Naive thymus-derived CD8-positive, alpha-beta T cell (primary cell): ENCODE measurements around the gene IL18RAP. TPM values are rescaled to one million over a fixed set of nuclear protein-coding genes. Genes with fewer than 3 reads are reported as not detected.
A peak's percentile ranks its signal among the peaks of the same experiment; 100 is the strongest.

Experiments used
- ATAC-seq, 2 donors: fragments of 150-1000 bp; cut with Tn5 transposase in 1 of 2; sonication (Bioruptor Pico), chemical (Tn5 transposase) in 1 of 2; 1 replicate in 1 of 2; 2 replicates in 1 of 2; pipeline ENCODE4 v1.10.0; 2021; ENCODE audit warnings: mild to moderate bottlenecking in 2 of 2, moderate library complexity in 2 of 2
- POLR2A ChIA-PET: fragments of 350-600 bp; sonication (Branson Sonifier 250); formaldehyde crosslinking; loops from one replicate; lab custom pipeline; 2021; ENCODE audit warnings: antibody characterized with exemption; lab: Charles Lee
- DNase-seq, 10 donors: peaks; one replicate each; pipeline versions ENCODE4 v3.0.0 to v3.0.0-alpha.2; 2020 to 2022
- H3K27ac Mint-ChIP-seq, 10 donors: one replicate each; pipeline ENCODE4 v1.8.0; 2020 to 2022; ENCODE audit warnings: mild to moderate bottlenecking in 10 of 10, mixed read lengths in 10 of 10, moderate library complexity in 4 of 10, inconsistent platforms in 1 of 10
- H3K27me3 Mint-ChIP-seq, 5 donors: one replicate each; pipeline ENCODE4 v1.8.0; 2021 to 2022; ENCODE audit warnings: mixed read lengths in 5 of 5
- H3K36me3 Mint-ChIP-seq, 3 donors: one replicate each; pipeline ENCODE4 v1.8.0; 2020 to 2022; ENCODE audit warnings: mixed read lengths in 3 of 3, mild to moderate bottlenecking in 2 of 3, inconsistent platforms in 1 of 3
- H3K4me1 Mint-ChIP-seq, 4 donors: one replicate each; pipeline ENCODE4 v1.8.0; 2021 to 2022; ENCODE audit warnings: mixed read lengths in 4 of 4
- H3K4me3 Mint-ChIP-seq, 10 donors: one replicate each; pipeline ENCODE4 v1.8.0; 2020 to 2022; ENCODE audit warnings: mild to moderate bottlenecking in 10 of 10, mixed read lengths in 10 of 10, moderate library complexity in 6 of 10, inconsistent platforms in 1 of 10
- H3K9me3 Mint-ChIP-seq, 9 donors: one replicate each; pipeline ENCODE4 v1.8.0; 2020 to 2022; ENCODE audit warnings: mixed read lengths in 9 of 9, mild to moderate bottlenecking in 3 of 9, inconsistent platforms in 1 of 9, moderate library complexity in 1 of 9
- polyA plus RNA-seq, 3 donors: library from polyadenylated mRNA; unstranded; fragments of 300-500 nt; fragmentation: Illumina TruSeq; gene quantifications; one replicate each; pipeline ENCODE4 v1.2.3, GENCODE V29; 2021
- total RNA-seq, 8 experiments: library from RNA in 2 of 8; stranded (reverse) in 2 of 8; gene quantifications; one replicate each; pipeline ENCODE4 v1.2.3 and lab custom pipeline; 2021 to 2026

IL18RAP gene
- total and polyA plus RNA-seq, 5 experiments from 2014 or later = 0.14 to 2.1 (median 1.5) TPM; not detected in 1

DNA sequence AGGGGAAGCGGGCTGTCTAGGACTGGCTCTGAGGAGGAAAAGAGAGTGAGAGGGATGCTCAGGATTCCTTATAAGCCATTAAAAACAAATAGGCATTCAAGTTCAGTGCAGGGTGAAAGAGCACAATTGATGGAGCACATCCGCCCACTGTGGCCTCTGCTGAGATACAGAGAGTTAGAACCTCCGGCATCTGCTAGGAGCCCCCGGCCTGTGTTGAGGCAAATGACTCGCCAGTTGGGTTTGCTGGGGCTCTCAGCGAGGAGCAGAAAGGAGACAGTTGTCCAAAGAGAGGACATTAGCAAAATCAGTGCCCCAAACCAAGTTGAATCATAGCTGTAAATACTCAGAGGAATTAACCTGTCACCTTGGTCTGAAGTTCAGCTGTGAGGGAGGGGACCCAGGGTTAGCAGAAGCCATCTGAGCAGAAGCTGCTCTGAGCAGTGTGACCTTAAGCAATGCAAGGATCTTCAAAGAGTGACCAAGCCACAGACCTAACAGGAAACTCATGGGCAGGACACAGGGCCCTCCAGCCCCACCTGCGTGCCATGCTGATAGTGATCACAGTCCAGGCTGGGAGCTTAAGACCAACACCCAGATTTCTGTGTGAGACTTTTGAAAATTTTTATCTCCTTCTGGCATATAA lies 23.3 kb upstream of the IL18RAP start:
- Mint-ChIP-seq H3K27me3 (no peaks in the 10 kb centered on the region), H3K27ac (no peak overlapping the region), H3K4me3 (no peak overlapping the region), H3K36me3 (no peaks in the 10 kb centered on the region), H3K4me1 (peaks cover 1 to 26% (median 12%) of the 10 kb centered on the region in 4 donors), H3K9me3 (no peaks in the 10 kb centered on the region)
- POLR2A ChIA-PET = no interaction called here
- DNase-seq = no peak
- no peak for ATAC-seq

DNA sequence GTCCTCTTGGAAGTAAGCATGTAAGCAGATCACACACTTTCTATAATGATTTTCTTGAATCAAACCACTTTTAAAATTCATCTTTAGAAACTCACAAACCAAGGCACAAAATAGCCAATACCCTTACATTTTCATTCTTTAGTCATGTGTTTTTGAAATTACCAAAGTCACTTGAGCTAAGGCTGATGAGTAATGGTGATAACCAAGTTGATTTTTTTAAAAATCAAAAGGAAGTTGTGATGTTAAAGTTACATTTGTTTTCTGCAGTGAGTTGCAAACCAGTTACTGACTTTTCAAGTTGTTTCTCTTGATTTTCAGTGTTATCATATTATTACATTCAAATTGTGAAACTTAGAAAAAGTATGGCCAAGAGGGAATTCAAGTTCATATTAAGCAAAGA lies 21.5 kb upstream of the IL18RAP start:
- H3K36me3 Mint-ChIP-seq = no peaks in the 10 kb centered on the region
- DNase-seq (no peak), ATAC-seq (no peak)
- H3K4me3 Mint-ChIP-seq = no peak overlapping the region
- POLR2A ChIA-PET = no interaction called here
- H3K27me3 Mint-ChIP-seq = no peaks in the 10 kb centered on the region
- no peaks in the 10 kb centered on the region for H3K9me3 Mint-ChIP-seq
- H3K4me1 Mint-ChIP-seq = peaks cover 1 to 26% (median 12%) of the 10 kb centered on the region in 4 donors
- peak overlapping the region in 1 of 10 donors; percentile 30 for H3K27ac Mint-ChIP-seq

DNA sequence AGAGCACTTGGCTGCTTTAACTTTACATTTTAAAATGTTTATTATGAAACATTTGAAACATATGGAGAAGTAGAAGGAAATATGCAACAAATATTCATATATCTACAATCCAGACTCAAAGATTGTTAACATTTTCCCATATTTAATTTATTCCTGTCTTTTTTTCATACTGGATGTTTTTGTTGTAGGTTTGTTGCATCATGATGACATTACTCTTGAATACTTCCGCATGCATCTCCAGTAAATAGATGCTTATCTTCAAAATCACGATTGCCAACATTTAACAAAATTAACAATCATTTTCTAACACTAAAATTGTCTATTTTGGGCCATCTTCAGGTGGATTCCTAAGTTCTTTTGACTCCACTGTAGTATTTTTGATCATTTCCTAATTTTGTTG lies 21.1 kb upstream of the IL18RAP start:
- H3K4me3 Mint-ChIP-seq = no peak overlapping the region
- POLR2A ChIA-PET = no interaction called here
- no peaks in the 10 kb centered on the region for H3K36me3 Mint-ChIP-seq
- peak overlapping the region in 1 of 10 donors; percentile 30 for H3K27ac Mint-ChIP-seq
- H3K27me3 Mint-ChIP-seq = no peaks in the 10 kb centered on the region
- DNase-seq (no peak), ATAC-seq (no peak)
- no peaks in the 10 kb centered on the region for H3K9me3 Mint-ChIP-seq
- H3K4me1 Mint-ChIP-seq = peaks cover 1 to 26% (median 12%) of the 10 kb centered on the region in 4 donors

DNA sequence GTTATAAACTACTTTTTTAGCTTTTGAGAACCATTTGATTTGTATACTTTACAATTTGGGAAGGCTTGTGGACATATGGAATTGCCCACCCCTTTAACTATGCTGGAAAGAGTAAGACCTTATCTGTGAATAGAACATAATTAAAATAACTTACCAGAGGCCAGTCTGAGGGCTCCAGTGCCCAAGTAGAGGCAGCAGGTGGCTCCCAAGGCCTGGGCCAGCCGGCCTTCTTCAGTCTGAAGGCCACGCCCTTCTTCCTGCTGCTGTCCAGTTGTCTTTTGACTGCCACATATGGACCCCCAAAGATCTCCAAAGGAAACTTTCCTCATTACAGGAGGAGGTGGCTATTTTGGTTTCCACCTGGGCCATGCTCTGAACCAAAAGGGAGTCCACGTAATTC lies 12.0 kb upstream of the IL18RAP start:
- Mint-ChIP-seq H3K36me3 (peaks cover 0 to 3% (median 0%) of the 10 kb centered on the region in 3 donors), H3K27me3 (no peaks in the 10 kb centered on the region), H3K27ac (no peak overlapping the region), H3K9me3 (peaks cover 0 to 6% (median 0%) of the 10 kb centered on the region in 9 donors), H3K4me1 (peaks cover 0 to 6% (median 1%) of the 10 kb centered on the region in 4 donors), H3K4me3 (no peak overlapping the region)
- POLR2A ChIA-PET = no interaction called here
- ATAC-seq = no peak
- DNase-seq = no peak

DNA sequence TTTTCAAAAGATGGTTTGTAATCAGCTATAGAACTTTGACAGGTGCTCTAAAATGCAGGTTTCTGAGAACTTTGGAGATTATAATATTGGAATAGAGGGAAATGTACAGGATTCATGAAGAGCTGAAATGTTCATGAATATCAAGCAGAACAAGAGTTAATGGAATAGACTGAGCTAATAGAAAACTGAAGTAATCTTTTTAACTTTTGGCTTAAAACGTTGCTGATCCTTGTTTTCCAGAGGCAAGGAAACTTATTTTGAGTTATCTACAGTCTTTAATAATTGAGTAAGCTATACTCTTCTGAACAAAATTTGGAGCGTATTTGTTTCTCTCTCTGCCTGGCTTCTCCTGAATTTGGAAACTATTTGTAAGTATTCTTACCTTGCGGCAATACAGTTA lies 10.8 kb upstream of the IL18RAP start:
- no peaks in the 10 kb centered on the region for H3K27me3 Mint-ChIP-seq
- H3K36me3 Mint-ChIP-seq = peaks cover 0 to 3% (median 0%) of the 10 kb centered on the region in 3 donors
- POLR2A ChIA-PET = interaction anchor here (0.9 kb wide), 1 partner anchor 11 kb away, joined by 3 read pairs; the partner anchor contains the start of gene IL18RAP
- H3K4me3 Mint-ChIP-seq = no peak overlapping the region
- H3K4me1 Mint-ChIP-seq = peaks cover 2 to 18% (median 8%) of the 10 kb centered on the region in 4 donors
- H3K27ac Mint-ChIP-seq = no peak overlapping the region
- ATAC-seq = no peak
- peaks cover 0 to 6% (median 0%) of the 10 kb centered on the region in 9 donors for H3K9me3 Mint-ChIP-seq
- no peak for DNase-seq

DNA sequence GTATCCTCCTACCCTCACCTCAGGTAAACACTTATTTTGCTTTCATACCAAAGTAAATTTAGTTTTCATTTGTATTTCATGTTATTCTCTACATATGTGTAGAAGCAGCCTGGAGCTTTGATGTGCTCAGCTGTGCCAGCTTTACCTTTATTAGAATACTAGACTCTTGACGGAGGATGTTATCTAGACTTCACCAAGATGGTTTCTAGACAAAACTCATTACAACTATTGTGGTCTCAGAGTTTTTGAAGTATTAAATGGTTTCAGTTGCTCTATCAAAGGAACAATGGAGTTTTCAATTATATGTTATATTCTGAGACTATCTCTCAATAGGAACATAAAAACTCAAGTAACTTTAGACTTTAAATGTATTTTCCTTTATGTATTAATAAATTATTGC lies 5.0 kb upstream of the IL18RAP start:
- Mint-ChIP-seq H3K36me3 (peaks cover 0 to 2% (median 0%) of the 10 kb centered on the region in 3 donors), H3K9me3 (peaks cover 0 to 2% (median 0%) of the 10 kb centered on the region in 9 donors), H3K4me3 (peak overlapping the region in 9 of 10 donors; percentile 1 to 72 (median 55))

DNA sequence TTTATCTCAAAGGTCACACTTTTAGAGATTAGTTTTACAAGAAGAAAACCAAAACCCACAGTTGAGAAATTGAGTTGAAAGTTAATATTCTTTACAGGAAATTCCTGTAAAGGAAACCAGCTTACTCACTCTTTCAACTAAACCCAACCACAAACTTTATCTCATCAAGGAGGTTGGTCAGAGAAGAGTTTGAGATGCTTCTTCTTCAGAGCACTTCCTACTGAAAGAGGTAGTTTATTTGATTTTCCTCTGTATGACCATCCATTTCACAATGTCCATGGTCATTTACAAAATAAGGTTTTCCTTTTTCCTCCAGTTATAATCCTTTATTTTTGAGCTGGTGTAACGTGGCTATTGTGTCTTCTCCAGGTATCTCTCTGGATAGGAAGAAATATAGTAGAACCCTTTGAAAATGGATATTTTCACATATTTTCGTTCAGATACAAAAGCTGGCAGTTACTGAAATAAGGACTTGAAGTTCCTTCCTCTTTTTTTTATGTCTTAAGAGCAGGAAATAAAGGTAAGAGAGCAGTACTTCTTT lies 4.5 kb upstream of the IL18RAP start:
- Mint-ChIP-seq H3K4me3 (peak overlapping the region; percentile 21 to 87 (median 71)), H3K9me3 (peaks cover 0 to 2% (median 0%) of the 10 kb centered on the region in 9 donors), H3K27ac (peak overlapping the region in 7 of 10 donors; percentile 71 to 97 (median 80)), H3K4me1 (peaks cover 27 to 70% (median 59%) of the 10 kb centered on the region in 4 donors), H3K27me3 (no peaks in the 10 kb centered on the region), H3K36me3 (peaks cover 0 to 2% (median 0%) of the 10 kb centered on the region in 3 donors)
- POLR2A ChIA-PET = interaction anchor here (0.9 to 1.1 kb wide), 2 partner anchors 20 to 62 kb away, joined by 3 read pairs; no protein-coding TSS in a partner anchor
- ATAC-seq = peak; percentile 83 to 92
- peak in 3 of 10 donors; percentile 47 to 58 (median 57) for DNase-seq

More for the DNA sequence above, 5.0 kb upstream of the IL18RAP start:
- peak overlapping the region; percentile 4 to 97 (median 63) for H3K27ac Mint-ChIP-seq
- H3K27me3 Mint-ChIP-seq = no peaks in the 10 kb centered on the region
- POLR2A ChIA-PET = no interaction called here
- peaks cover 25 to 65% (median 55%) of the 10 kb centered on the region in 4 donors for H3K4me1 Mint-ChIP-seq
- ATAC-seq = peak; percentile 41 to 68
- DNase-seq = peak in 2 of 10 donors; percentile 13 to 14

DNA sequence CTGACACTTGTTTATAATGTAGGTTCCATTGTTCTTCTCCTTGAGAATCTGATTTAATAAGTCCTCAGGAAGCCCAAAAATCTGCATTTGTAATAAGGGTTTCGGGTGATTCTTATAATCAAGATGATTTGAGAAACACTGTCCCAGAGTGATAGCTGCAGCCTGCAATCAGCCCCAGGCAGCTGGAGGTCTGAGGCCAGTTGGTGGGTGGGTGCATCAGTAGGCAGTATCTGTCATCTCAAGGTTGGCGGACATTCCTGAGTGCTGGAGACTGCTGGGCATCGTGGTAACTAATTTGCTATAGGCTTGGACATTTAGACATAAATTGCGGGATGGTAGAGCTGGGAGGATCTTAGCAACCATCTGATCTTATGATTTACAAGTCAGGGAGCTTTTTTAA lies 2.7 kb upstream of the IL18RAP start:
- H3K9me3 Mint-ChIP-seq = peaks cover 0 to 2% (median 0%) of the 10 kb centered on the region in 9 donors
- H3K36me3 Mint-ChIP-seq = peaks cover 0 to 2% (median 0%) of the 10 kb centered on the region in 3 donors
- no peaks in the 10 kb centered on the region for H3K27me3 Mint-ChIP-seq
- POLR2A ChIA-PET = no interaction called here
- H3K27ac Mint-ChIP-seq = no peak overlapping the region
- peaks cover 27 to 83% (median 59%) of the 10 kb centered on the region in 4 donors for H3K4me1 Mint-ChIP-seq
- ATAC-seq = no peak
- peak overlapping the region in 2 of 10 donors; percentile 54 to 87 for H3K4me3 Mint-ChIP-seq
- DNase-seq = no peak

DNA sequence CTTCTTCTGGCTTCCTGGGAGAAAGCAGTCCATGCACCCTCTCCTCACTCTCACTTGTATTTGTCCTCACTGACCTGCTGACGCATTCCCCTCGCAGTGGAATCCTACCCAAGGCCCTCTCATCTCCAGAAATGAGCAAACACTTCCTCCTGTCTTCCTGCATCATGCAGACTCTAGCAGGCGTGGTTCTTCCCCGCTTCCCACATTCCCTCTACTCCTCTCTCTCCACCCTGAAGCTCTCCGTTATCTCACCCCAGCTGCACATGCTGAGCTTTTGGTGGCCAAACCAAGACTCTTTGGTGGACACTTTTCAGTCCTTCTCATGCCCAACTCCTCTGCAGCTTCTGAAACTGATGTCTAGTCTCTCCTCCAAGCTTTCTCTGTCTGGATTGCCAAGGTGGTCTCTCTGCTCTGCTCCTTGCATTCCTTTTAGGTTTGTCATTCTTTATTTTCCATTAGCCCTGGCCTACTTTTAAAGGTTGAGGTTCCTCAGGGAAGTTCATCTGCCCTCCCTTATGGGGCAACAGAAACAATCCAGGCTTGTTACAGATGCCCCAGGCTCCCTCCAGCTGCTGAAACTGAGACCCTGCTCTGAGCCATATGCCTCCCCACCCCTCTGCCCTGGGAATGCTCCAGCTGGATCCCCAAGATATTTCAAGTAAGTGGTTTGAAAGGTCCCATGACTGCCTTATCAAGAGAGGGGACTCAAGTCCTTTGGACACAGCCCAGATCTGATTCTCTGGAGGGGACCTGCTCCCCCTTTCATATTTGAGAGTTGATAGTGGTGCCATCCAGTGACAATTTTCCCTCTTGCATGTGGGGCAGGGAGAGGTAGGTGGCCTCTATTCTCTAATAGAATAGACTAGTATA lies 835 bp upstream of the IL18RAP start:
- no peaks in the 10 kb centered on the region for H3K27me3 Mint-ChIP-seq
- POLR2A ChIA-PET = interaction anchor here (0.7 kb wide), 1 partner anchor 10 kb away, joined by 3 read pairs; no protein-coding TSS in a partner anchor
- H3K9me3 Mint-ChIP-seq = peaks cover 0 to 2% (median 0%) of the 10 kb centered on the region in 9 donors
- H3K36me3 Mint-ChIP-seq = peaks cover 0 to 2% (median 0%) of the 10 kb centered on the region in 3 donors
- peak overlapping the region in 1 of 10 donors; percentile 87 for H3K4me3 Mint-ChIP-seq
- H3K4me1 Mint-ChIP-seq = peaks cover 24 to 83% (median 54%) of the 10 kb centered on the region in 4 donors
- H3K27ac Mint-ChIP-seq = peak overlapping the region in 5 of 10 donors; percentile 11 to 75 (median 50)
- DNase-seq = no peak
- no peak for ATAC-seq

DNA sequence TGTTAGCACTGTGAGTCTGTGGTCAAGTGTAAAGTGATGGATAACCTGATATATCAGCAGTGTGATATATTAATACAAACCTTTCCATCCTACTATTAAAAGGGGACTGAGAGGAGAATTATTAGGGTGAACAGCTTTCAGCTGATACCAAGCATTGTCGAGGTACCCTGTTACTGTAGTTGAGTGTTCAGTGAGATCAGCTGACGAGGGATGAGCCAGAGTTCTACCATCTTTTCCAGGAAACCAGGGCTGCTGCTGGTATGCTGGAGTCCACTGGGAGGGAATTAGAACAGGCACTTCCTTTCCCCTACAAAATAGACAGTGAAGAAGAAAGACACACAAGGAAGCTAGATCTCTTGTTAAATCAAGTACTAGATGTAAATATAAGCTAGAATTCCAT lies 408 bp downstream of the IL18RAP start:
- H3K36me3 Mint-ChIP-seq = peaks cover 0 to 2% (median 0%) of the 10 kb centered on the region in 3 donors
- peak overlapping the region in 2 of 10 donors; percentile 2 to 75 for H3K27ac Mint-ChIP-seq

DNA sequence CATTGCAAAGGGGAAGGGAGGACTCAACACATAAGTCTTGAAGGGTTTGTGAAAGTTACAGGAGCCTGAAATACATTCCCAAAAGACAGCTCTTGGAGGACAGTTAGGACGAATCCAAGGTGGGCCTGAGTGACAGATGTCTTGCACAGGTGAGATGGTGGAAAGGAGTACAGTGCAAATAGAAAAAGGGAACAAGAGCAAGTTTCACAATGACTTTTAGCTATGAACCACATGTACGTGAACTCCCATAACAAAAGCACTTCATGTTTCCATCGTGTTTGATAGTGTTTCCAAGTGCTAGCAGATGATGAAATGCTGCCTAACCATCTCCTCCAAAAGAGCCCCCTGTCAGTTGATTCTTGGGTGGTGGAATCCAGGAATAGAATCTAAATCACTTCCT lies 1.8 kb downstream of the IL18RAP start:
- H3K9me3 Mint-ChIP-seq = no peaks in the 10 kb centered on the region
- peak overlapping the region in 1 of 10 donors; percentile 45 for H3K4me3 Mint-ChIP-seq
- ATAC-seq (no peak), DNase-seq (no peak)
- peak overlapping the region in 1 of 10 donors; percentile 40 for H3K27ac Mint-ChIP-seq
- no peaks in the 10 kb centered on the region for H3K27me3 Mint-ChIP-seq
- H3K4me1 Mint-ChIP-seq = peaks cover 16 to 74% (median 31%) of the 10 kb centered on the region in 4 donors
- peaks cover 0 to 2% (median 0%) of the 10 kb centered on the region in 3 donors for H3K36me3 Mint-ChIP-seq
- POLR2A ChIA-PET = no interaction called here

More for the DNA sequence above, 408 bp downstream of the IL18RAP start:
- H3K9me3 Mint-ChIP-seq = no peaks in the 10 kb centered on the region
- H3K4me1 Mint-ChIP-seq = peaks cover 17 to 77% (median 44%) of the 10 kb centered on the region in 4 donors
- POLR2A ChIA-PET = interaction anchor here (0.7 kb wide), 1 partner anchor 11 kb away, joined by 3 read pairs; no protein-coding TSS in a partner anchor
- DNase-seq (no peak), ATAC-seq (no peak)
- peak overlapping the region in 1 of 10 donors; percentile 84 for H3K4me3 Mint-ChIP-seq
- H3K27me3 Mint-ChIP-seq = no peaks in the 10 kb centered on the region
